Measurements from ENCODE around the gene ZNF148.

DNA sequence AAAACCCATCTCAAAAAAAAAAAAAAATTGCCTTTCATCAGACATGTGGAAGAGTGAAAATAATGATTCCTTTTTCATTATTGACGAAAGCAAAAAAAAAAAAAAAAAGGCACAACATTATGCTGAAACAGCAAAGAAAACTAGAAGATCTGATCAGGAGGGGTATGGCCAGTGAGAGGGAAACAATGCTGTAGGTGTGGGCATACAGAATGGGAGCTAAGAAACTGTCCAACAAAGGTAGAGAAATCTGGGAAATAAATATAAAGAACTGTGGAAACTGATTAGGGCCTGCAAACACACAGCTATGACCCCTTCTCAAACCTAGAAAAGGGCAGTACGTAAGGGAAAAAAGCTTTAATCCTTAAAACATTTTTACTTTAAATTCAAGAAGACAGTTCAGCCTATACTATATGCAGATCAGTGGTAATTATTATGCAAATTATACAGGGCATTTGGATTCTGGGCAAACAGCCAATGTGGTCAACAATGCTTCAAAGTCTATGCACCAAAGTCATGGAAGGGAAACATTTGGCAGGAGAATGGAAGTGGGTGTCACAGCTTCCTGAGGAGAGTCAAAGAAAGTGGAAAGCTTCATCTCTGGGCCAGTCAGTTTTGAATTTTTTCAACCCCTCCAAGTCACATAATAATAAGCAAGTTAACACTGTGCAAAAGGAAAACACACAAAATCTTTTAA lies 94.3 kb downstream of the ZNF148 start:
- TF ChIP-seq, protein P1, sequence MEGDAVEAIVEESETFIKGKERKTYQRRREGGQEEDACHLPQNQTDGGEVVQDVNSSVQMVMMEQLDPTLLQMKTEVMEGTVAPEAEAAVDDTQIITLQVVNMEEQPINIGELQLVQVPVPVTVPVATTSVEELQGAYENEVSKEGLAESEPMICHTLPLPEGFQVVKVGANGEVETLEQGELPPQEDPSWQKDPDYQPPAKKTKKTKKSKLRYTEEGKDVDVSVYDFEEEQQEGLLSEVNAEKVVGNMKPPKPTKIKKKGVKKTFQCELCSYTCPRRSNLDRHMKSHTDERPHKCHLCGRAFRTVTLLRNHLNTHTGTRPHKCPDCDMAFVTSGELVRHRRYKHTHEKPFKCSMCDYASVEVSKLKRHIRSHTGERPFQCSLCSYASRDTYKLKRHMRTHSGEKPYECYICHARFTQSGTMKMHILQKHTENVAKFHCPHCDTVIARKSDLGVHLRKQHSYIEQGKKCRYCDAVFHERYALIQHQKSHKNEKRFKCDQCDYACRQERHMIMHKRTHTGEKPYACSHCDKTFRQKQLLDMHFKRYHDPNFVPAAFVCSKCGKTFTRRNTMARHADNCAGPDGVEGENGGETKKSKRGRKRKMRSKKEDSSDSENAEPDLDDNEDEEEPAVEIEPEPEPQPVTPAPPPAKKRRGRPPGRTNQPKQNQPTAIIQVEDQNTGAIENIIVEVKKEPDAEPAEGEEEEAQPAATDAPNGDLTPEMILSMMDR (IDR thresholded peaks at IDR 0.05), result no peak
- TF ChIP-seq ZFX (IDR thresholded peaks at IDR 0.05; ENCODE audit: borderline replicate concordance), result no peak

Data from 22Rv1 (cell line).